GM12878 (cell line): Measurements from ENCODE around the gene HSD11B1. TPM values are rescaled to one million over a fixed set of nuclear protein-coding genes. Genes with fewer than 3 reads are reported as not detected.
A peak's percentile ranks its signal among the peaks of the same experiment; 100 is the strongest.

ENCODE experiments used
- BACH1 ChIP-seq: fragments of 450-650 bp; IDR thresholded peaks from 2 replicates; pipeline ENCODE4 v1.6.1; 2017; ENCODE audit warnings: mild to moderate bottlenecking, borderline replicate concordance
- CBFB ChIP-seq: IDR thresholded peaks from 2 replicates; pipeline ENCODE4 v1.6.1; 2016; ENCODE audit warnings: antibody characterized with exemption, low read depth
- CEBPB ChIP-seq, 2 experiments: fragments of 150-350 bp in 1 of 2; IDR thresholded peaks; 2 replicates each; pipeline ENCODE4 v1.6.1; 2012 to 2014; ENCODE audit warnings: low read depth in 2 of 2, low read length in 2 of 2, borderline replicate concordance in 1 of 2, inconsistent platforms in 1 of 2
- DPF2 ChIP-seq: fragments of 450-650 bp; IDR thresholded peaks from 2 replicates; pipeline ENCODE4 v1.6.1; 2017; ENCODE audit warnings: mild to moderate bottlenecking
- ELK1 ChIP-seq: IDR thresholded peaks from 2 replicates; pipeline ENCODE4 v1.6.1; 2012; ENCODE audit warnings: low read depth, low read length, improper control_type of control experiment
- ETV6 ChIP-seq, 2 experiments: fragments of 450-650 bp in 1 of 2; IDR thresholded peaks in 1 of 2; conservative IDR thresholded peaks in 1 of 2; 2 replicates each; pipeline ENCODE4 v1.6.1; 2014; ENCODE audit warnings: antibody characterized with exemption in 1 of 2, borderline replicate concordance in 1 of 2, low read depth in 1 of 2, mild to moderate bottlenecking in 1 of 2, moderate library complexity in 1 of 2
- LARP7 ChIP-seq: fragments of 450-650 bp; IDR thresholded peaks from 2 replicates; pipeline ENCODE4 v1.6.1; 2017; ENCODE audit warnings: mild to moderate bottlenecking
- MTA3 ChIP-seq: IDR thresholded peaks from 2 replicates; pipeline ENCODE4 v1.6.1; 2012; ENCODE audit warnings: low read length, inconsistent platforms, borderline replicate concordance
- NR2C1 ChIP-seq: fragments of 450-650 bp; IDR thresholded peaks from 2 replicates; pipeline ENCODE4 v1.6.1; 2017; ENCODE audit warnings: antibody characterized with exemption, mild to moderate bottlenecking, moderate library complexity
- PML ChIP-seq: IDR thresholded peaks from 2 replicates; pipeline ENCODE4 v1.6.1; 2012; ENCODE audit warnings: low read length, inconsistent platforms
- PRDM15 ChIP-seq: fragments of 450-650 bp; formaldehyde crosslinking; IDR thresholded peaks from 2 replicates; pipeline ENCODE4 v1.4.0; 2020; ENCODE audit warnings: mild to moderate bottlenecking, moderate library complexity
- SPI1 ChIP-seq: IDR thresholded peaks from 2 replicates; pipeline ENCODE4 v1.6.1; 2011; ENCODE audit warnings: low read depth, mild to moderate bottlenecking, low read length, moderate library complexity, borderline replicate concordance; ENCODE audit not compliant: insufficient read depth
- ZBTB11 ChIP-seq: fragments of 450-650 bp; formaldehyde crosslinking; IDR thresholded peaks from 2 replicates; pipeline ENCODE4 v1.5.0; 2022; ENCODE audit warnings: mild to moderate bottlenecking, missing genetic modification characterization
- ZBTB40 ChIP-seq: fragments of 450-650 bp; IDR thresholded peaks from 2 replicates; pipeline ENCODE4 v1.6.1; 2016; ENCODE audit warnings: mild to moderate bottlenecking, moderate library complexity, borderline replicate concordance
- ZNF24 ChIP-seq: fragments of 450-650 bp; IDR thresholded peaks from 2 replicates; pipeline ENCODE4 v1.6.1; 2017; ENCODE audit warnings: antibody characterized with exemption, mild to moderate bottlenecking
- ZNF384 ChIP-seq: IDR thresholded peaks from 2 replicates; pipeline ENCODE4 v1.6.1; 2012; ENCODE audit warnings: low read depth, mild to moderate bottlenecking, low read length, improper control_type of control experiment, borderline replicate concordance
- polyA plus RNA-seq, 11 experiments: library from polyadenylated mRNA; depleted of rRNA in 4 of 11; unstranded in 6 of 11; stranded (reverse) in 5 of 11; fragments of >200 nt; fragmentation: Nextera tagmentation in 4 of 11; fragmentation: Illumina TruSeq in 1 of 11; extraction: Ambion mirVana in 4 of 11; extraction: Trizol in 1 of 11; gene quantifications; 1 replicate in 1 of 11; 2 replicates in 10 of 11; pipeline versions ENCODE4 v1.2.1 to v1.2.3, GENCODE V29; 2011 to 2016; ENCODE audit warnings: inconsistent platforms in 2 of 11, missing spikeins in 2 of 11, low read depth in 1 of 11
- total RNA-seq, 4 experiments: library from RNA; depleted of rRNA in 3 of 4; stranded (reverse); fragments of >200 nt in 3 of 4; fragmentation: Illumina TruSeq in 1 of 4; extraction: Trizol in 1 of 4; gene quantifications; 2 replicates each; pipeline versions ENCODE4 v1.2.1 to v1.2.3, GENCODE V29; 2013 to 2021

Gene HSD11B1
- total and polyA plus RNA-seq, 10 of the 15 experiments (the other 5 are each of a cell fraction or from before 2014, with no cell fraction given), result 0.04 to 0.27 (median 0.15) TPM; not detected in 7

GRCh38 chr1:209747580-209748262 lies 43.1 kb downstream of the HSD11B1 start (continued):
- no peak for TF ChIP-seq PRDM15 (CRISPR knock-in tag)
- TF ChIP-seq CEBPB (IDR thresholded peaks at IDR 0.05; ENCODE audit: borderline replicate concordance in 1 of 2, low read depth in 2 of 2, low read length in 2 of 2), result no peak
- TF ChIP-seq ELK1, result 0 out of 2 replicates have a peak, but pooled peaks have one; percentile 40
- 0 out of 2 replicates have a peak, but pooled peaks have one; percentile 19 for TF ChIP-seq CBFB
- no peak for TF ChIP-seq ZNF384
- no peak for TF ChIP-seq SPI1
- 0 out of 4 replicates have a peak, but pooled peaks of 1 of the 2 experiments have one; percentile 11 for TF ChIP-seq ETV6 (conservative IDR thresholded peaks at IDR 0.05 in 1 of 2, IDR thresholded peaks at IDR 0.05 in 1 of 2; ENCODE audit: borderline replicate concordance in 1 of 2, low read depth in 1 of 2)
- TF ChIP-seq LARP7, result peak; percentile 83
- peak; percentile 69 for TF ChIP-seq DPF2
- no peak for TF ChIP-seq MTA3
- TF ChIP-seq PML, result no peak
- TF ChIP-seq ZBTB11, result no peak
- no peak for TF ChIP-seq ZNF24
- no peak for TF ChIP-seq ZBTB40
- TF ChIP-seq NR2C1, result 0 out of 2 replicates have a peak, but pooled peaks have one; percentile 5
- TF ChIP-seq BACH1, result peak; percentile 46; the same call in 1 of the 2 replicates
